22Rv1 (cell line): ENCODE data around the gene EIF4G3.

Source experiments
- ZFX ChIP-seq: fragments of 450-650 bp; IDR thresholded peaks from 2 replicates; pipeline ENCODE4 v1.6.1; 2017; ENCODE audit warnings: antibody characterized with exemption, borderline replicate concordance
- TF ChIP-seq, protein P1 (sequence below): fragments of 450-650 bp; IDR thresholded peaks from 2 replicates; pipeline ENCODE4 v1.5.1; 2017; ENCODE audit warnings: mild to moderate bottlenecking

DNA sequence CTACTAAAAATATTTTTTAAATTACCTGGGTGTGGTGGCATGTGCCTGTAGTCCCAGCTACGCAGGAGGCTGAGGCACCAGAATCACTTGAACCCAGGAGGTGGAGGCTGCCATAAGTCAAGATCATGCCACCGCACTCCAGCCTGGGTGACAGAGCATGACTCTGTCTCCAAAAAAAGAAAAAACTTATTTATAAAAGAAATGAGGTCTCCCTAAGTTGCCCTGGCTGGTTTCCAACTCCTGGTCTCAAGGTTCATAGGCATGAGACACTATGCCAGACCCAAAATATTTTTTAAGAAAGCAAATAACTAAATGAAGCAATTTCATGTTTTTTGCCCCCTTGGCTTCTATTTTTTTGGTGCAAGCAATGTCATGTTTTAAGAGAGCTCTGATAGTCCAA is 32.9 kb downstream of the EIF4G3 start:
- TF ChIP-seq, protein P1, sequence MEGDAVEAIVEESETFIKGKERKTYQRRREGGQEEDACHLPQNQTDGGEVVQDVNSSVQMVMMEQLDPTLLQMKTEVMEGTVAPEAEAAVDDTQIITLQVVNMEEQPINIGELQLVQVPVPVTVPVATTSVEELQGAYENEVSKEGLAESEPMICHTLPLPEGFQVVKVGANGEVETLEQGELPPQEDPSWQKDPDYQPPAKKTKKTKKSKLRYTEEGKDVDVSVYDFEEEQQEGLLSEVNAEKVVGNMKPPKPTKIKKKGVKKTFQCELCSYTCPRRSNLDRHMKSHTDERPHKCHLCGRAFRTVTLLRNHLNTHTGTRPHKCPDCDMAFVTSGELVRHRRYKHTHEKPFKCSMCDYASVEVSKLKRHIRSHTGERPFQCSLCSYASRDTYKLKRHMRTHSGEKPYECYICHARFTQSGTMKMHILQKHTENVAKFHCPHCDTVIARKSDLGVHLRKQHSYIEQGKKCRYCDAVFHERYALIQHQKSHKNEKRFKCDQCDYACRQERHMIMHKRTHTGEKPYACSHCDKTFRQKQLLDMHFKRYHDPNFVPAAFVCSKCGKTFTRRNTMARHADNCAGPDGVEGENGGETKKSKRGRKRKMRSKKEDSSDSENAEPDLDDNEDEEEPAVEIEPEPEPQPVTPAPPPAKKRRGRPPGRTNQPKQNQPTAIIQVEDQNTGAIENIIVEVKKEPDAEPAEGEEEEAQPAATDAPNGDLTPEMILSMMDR: no peak
- no peak for TF ChIP-seq ZFX
